NCI-H2227 (cell line): ENCODE data around the gene FANCI.

Source experiments
- DNase-seq: peaks from one replicate; lab custom pipeline; 2025; ENCODE audit not compliant: unreplicated experiment; lab: John Stamatoyannopoulos, UW

FANCI gene

DNA sequence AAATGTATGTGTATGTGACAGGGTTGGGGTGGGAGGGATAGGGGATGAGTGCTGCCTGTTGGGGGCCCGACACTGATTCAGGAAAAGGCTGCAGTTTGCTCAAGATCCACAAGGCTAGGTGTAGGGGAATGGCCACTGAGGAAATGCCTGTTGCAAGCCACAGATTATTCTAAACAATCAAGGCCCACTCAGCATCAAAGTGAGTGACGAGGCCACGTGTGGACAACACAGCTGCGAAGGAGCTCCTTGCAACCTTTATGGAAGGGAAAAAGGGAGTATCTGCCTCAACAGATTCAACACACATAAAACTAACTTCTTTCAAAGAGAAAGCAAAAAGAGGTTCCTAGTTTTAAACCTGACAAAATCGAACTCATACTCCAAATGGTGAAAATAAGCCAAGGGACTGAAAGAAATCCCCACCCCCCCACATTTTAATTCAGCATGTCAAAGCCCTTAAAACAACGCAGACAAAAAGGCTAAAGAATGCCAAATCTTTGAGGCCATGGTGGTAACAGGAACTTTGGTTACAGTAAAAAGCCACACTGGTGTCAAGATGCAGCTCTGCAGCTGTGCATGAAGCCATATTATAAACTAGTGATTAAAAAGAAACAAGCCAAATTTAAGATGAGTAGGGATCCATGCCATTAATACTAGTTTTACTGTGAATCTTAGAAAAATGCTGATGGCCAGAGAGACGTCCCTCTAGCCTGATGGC is 87.3 kb downstream of the FANCI start:
- no peak for DNase-seq

- peak; percentile 46 for DNase-seq
Observed at GRCh38 chr15:89332446-89332845, 88.7 kb downstream of the FANCI start.

DNA sequence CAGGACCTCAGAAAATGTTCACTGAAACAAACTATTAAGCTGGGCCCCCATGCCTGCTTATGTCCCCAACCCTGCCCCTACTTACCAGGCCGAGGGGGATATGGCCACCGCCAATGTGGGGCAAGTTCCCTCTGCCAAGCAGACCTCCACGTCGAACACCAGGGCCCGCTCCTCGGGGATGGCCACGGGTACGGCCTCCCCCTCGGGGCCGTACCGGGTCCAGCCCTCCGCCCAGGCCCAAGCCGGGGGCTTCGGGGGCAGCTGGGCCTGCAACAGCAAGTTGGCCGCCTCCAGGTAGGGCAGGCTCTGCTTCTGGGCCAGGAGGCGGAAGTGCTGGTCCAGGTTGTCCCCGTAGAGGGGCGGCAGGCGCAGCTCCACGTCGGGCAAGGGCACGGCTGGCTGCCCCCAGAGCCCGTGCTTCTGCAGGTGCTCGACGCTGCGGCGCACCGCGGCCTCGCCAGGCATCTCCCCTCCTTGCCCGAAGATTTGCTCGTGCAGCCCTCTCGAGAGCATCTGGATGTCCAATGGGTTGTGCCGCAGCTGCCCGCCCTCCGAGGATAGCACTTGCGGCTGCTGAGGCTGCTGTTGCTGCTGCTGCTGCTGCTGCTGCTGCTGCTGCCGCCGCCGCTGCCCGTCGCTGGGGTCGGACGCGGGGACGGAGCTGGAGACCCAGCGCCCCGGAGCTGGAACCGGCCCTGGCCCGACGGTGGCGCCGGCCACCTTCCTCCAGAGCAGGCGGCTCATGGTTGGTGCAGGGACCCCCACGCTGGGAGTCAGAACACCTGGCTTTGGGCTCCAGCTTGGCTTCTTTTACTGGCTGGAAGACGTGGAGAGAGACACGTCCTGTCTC is 89.5 kb downstream of the FANCI start:
- peak; percentile 13 for DNase-seq

- no peak for DNase-seq
Observed at GRCh38 chr15:89333959-89334509, 90.3 kb downstream of the FANCI start.

DNA sequence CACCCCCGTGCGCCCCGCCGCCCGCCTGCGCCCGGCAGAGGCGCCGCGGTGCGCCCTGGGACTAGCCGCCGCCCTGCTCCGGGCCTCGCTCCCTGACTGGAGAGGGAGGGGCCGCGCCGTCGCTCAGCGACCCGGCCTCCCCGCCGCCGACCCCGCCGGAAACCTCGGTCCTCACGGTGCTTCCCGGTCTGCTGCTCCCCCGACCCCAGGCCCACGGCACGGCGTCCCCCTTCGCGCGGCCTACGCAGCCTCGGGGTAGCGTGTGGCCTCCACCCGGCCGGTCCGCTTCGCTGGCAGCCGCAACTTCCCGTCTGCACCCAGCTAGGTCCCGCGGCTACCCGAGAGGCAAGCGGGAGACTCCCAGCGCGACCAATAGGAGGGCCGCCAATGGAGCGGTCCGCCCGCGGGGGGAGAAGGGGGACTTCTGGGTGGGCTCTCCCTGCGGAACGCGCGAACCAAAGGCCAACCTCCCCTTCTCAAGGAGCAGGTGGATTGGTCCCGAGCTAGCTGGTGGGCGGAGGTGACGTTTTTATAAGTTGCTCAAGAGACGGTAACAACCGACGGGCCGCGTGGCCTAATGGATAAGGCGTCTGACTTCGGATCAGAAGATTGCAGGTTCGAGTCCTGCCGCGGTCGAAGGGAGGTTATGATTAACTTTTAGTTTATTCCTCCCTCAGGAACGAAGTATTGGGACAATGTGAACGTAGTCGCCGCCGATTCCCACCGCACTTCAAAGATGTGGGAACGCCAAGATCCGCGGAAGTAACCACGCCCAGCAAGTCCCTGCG is 90.9 kb downstream of the FANCI start, which contains the start of gene POLG:
POLG (minus strand) TSS at position 315 of the 788 bp plus-strand sequence. CDS start 1,070 bp downstream, outside the sequence.
- peak; percentile 97 for DNase-seq

- peak; percentile 72 for DNase-seq
Observed at GRCh38 chr15:89335298-89336041, 91.7 kb downstream of the FANCI start.

GRCh38 chr15:89338036-89338435 is 94.3 kb downstream of the FANCI start:
- DNase-seq: no peak

DNA sequence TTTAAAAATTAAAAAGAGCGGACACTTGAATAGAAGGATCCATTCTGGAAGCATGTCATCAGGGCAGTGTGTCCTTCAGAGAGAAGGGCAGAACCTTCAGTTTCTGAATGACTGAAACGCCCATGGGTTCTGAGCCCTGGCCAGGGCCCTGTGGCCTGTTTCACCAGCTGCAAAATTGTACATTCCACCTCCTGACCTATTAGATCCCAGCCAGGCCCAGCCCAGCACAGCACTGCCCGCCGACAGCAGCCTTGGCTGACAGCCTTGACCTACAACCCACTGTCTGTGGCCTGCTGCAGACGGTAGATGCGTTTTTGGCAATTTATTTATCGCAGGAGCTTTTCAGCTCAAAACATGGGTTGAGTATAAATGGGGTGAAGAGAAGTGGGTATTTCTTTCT is 96.8 kb downstream of the FANCI start:
- DNase-seq: no peak

DNA sequence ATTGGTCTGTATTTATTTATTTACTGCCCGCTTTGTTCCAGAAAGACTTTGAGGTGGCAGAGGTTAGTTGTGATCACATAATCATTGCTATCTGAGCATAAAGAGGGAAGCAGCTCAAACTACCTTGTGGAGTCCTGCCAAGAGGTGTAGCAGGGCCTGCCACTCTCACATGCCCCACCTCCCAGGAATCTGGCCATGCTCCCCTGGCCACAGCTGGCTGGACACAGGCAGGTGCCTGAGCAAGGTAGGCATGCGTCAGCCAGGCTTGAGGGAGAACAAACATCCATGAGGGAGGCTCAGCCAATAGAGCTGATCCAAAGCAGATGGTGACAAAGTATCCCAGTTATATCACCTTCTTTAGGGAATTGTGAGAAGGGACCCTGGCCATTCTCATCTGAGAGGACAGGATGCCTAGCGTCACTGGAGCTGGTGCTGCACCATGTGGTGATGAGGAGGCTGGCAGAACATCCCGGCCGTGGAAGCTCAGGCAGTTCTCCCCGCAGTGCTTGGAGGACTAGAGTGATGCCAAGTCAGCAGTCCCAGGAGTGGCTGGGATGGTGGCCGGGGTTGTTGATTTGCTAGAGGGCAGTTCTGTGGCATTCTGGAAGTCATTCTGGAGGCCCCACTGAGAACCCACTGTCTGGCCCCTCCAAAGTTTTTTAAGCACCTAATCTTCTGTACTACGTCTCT is 97.7 kb downstream of the FANCI start:
- no peak for DNase-seq

DNA sequence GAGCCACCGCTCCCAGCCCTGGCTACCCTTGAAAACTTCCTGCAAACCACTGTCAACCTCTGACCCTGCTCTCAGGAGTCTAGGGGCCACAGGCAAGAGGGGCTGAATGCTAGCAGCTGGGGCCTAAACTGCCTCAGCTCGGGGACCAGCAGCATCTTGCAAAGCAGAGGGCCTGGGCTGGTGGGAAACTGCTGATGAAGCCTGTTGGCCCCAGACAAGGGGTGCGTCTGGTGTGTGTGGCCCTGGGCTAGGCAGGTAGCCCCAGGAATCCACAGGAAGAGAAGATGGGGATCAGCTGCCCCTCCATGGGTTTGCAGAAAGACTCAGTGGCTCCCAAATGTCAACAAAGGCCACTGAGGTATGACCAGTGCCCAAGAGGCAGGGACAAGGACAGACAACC is 99.1 kb downstream of the FANCI start:
- no peak for DNase-seq

- DNase-seq: no peak
Observed at GRCh38 chr15:89345248-89345647, 101.5 kb downstream of the FANCI start.

- peak; percentile 47 for DNase-seq
Observed at GRCh38 chr15:89346516-89347231, 102.9 kb downstream of the FANCI start.

DNA sequence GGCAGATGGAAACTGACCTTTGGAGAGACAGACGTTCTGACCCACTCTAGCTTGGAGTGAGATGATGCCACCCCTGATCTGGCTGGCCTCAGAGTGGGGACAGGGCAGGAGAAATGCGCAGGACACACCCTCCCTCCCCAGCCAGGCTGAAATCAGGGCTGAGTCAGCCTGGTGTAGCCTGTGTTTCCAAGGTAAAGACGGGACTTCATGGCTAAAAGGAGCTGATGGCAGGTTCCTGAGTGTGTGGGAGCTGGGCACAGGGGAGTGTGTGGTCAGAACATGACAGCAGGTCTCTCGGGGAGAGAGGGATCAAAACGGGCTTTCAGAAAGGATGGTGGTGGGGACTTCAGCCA is 105.4 kb downstream of the FANCI start:
- DNase-seq: no peak

DNA sequence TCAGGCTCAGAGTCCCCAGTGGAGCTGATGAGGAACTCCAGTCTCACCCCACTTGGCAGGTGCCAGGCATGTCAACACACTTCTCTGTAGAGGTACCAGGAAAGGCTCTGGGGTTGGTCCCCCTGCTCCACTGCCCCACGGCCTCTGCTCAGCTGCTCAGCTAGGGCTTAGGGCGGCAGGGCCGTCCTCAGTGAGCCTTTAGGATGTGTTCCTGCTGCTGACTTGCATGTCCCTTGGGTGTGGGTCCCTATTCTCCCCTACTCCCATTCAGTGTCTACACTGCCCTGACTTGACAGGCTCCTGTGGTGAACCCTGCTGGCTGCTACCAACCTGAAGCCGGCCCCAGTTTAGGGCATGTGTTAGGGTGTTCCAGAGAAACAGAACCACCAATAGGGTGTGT is 108.7 kb downstream of the FANCI start:
- DNase-seq: no peak

GRCh38 chr15:89353991-89354390 is 110.2 kb downstream of the FANCI start:
- no peak for DNase-seq

DNA sequence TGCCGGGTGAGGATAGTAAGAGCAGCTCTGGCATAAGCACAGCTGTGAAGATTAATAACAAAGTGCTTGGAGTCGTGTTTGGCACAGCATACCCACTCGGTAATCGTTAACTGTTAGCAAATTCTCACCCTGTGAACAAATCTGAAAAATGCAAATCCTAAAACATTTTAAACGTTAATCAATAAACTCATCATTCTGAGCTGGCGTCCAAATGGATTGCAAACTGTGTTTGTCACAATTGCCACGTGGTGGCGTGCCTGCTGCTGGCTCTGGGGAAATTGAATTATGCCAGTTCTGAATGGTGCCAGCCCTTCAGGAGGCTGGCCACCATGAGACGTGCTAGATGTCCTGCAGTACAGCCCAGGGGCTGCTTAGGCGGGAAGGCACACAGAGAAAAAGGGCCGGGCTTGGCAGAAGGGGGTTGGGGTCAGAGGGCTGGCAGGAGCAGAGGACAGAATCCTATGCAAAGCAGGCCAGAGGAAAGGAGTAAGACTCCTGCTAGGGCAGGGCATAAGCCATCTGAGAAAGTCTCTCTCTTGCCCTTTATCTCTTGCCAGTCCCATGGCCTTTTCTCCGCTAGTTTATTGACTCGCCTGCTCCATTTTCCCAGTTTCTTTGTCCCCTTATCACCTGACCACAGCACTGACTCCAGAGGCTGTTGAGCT is 113.0 kb downstream of the FANCI start:
- peak; percentile 49 for DNase-seq

GRCh38 chr15:89358435-89358754 is 114.6 kb downstream of the FANCI start:
- DNase-seq: no peak

DNA sequence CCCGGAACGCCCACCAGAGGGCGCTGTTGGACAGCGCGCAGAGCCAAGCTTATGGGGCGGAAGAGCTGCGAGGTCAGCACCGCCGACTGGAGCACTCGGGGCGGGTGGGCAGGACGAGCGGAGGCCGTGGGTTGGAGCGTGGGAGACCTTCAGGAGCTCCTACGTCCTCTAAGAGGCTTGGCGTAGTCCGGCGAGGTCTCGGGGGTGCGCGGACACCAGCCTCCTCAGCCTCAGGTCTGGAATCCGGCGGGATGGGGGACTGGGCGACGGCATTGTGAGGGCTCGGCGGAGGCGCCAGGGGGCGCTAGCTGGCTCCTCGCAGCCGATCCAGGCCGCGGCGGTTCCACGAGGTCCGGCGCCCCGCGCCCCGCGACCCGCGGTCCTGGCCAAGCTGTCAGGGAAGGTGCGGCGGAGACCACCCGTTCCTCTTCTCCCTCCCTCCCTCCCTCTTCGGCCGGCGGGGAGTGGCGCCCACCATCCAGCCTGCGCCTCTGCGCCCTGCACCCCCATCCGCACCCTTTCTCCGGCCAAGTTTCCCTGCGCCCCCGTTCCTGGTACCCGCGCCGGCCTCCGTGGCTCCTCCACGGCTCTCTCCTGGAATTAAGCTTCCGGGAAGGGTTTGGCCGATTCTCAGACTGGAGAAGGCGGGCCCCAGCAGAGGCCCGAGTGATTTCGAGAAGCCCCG is 115.1 kb downstream of the FANCI start:
- DNase-seq: peak; percentile 83
